K562 (cell line): ENCODE results near the gene MRI1. TPM values are rescaled to one million over a fixed set of nuclear protein-coding genes. Genes with fewer than 3 reads are reported as not detected.

Source experiments
- CBX3 ChIP-seq, 2 experiments: IDR thresholded peaks; 1 replicate in 1 of 2; 2 replicates in 1 of 2; pipeline ENCODE4 v1.6.1; 2012; ENCODE audit warnings: inconsistent platforms in 2 of 2, low read length in 2 of 2, borderline replicate concordance in 1 of 2, control low read depth in 1 of 2
- CUX1 ChIP-seq: fragments of 200-800 bp; sonication (Bioruptor generic); IDR thresholded peaks from 2 replicates; pipeline ENCODE4 v1.6.1; 2016; ENCODE audit warnings: missing genetic modification characterization, missing compliant biosample characterization
- ELK3 ChIP-seq: fragments of 450-650 bp; formaldehyde crosslinking; IDR thresholded peaks from 2 replicates; pipeline ENCODE4 v1.4.0; 2020; ENCODE audit warnings: mild to moderate bottlenecking
- ETV6 ChIP-seq, 3 experiments: fragments of 150-350 bp in 1 of 3; sonication (generic) in 1 of 3; formaldehyde crosslinking in 1 of 3; IDR thresholded peaks; 2 replicates each; pipeline versions ENCODE4 v1.6.1 to v1.8.0; 2014 to 2022; ENCODE audit warnings: borderline replicate concordance in 2 of 3, low read depth in 2 of 3, antibody characterized with exemption in 1 of 3, low read length in 1 of 3, mild to moderate bottlenecking in 1 of 3, missing genetic modification reagents in 1 of 3
- GTF2A2 ChIP-seq: IDR thresholded peaks from 2 replicates; pipeline ENCODE4 v1.6.1; 2016; ENCODE audit warnings: mild to moderate bottlenecking, missing genetic modification characterization, missing compliant biosample characterization
- NFYB ChIP-seq: IDR thresholded peaks from 2 replicates; pipeline ENCODE4 v1.6.1; 2011; ENCODE audit warnings: mild to moderate bottlenecking, moderate library complexity; ENCODE audit not compliant: insufficient read length; ENCODE audit errors: extremely low read depth
- PATZ1 ChIP-seq: fragments of 250-450 bp; sonication (Bioruptor Pico); IDR thresholded peaks from 2 replicates; pipeline ENCODE4 v1.5.0; 2020; ENCODE audit warnings: mild to moderate bottlenecking, borderline replicate concordance
- POLR2H ChIP-seq: IDR thresholded peaks from 2 replicates; pipeline ENCODE4 v1.6.1; 2016; ENCODE audit warnings: missing genetic modification characterization, low read depth, mild to moderate bottlenecking, control low read depth, missing compliant biosample characterization, moderate library complexity
- PURB ChIP-seq: sonication (generic); formaldehyde crosslinking; IDR thresholded peaks from 2 replicates; pipeline ENCODE4 v1.9.0; 2021; ENCODE audit warnings: low read depth, mild to moderate bottlenecking, missing genetic modification reagents
- RAD51 ChIP-seq: fragments of 450-650 bp; IDR thresholded peaks from 2 replicates; pipeline ENCODE4 v1.7.1; 2016; ENCODE audit warnings: low read depth, mild to moderate bottlenecking, borderline replicate concordance
- SUPT5H ChIP-seq: fragments of 450-650 bp; IDR thresholded peaks from 2 replicates; pipeline ENCODE4 v1.6.1; 2016
- TOE1 ChIP-seq, 2 experiments: fragments of 450-650 bp in 1 of 2; sonication (generic) in 1 of 2; formaldehyde crosslinking in 1 of 2; IDR thresholded peaks; 2 replicates each; pipeline versions ENCODE4 v1.7.1 to v1.8.0; 2016 to 2022; ENCODE audit warnings: borderline replicate concordance in 2 of 2, mild to moderate bottlenecking in 2 of 2, antibody characterized with exemption in 1 of 2, inconsistent platforms in 1 of 2, low read depth in 1 of 2, missing genetic modification reagents in 1 of 2, moderate library complexity in 1 of 2
- VEZF1 ChIP-seq: fragments of 200-800 bp; sonication (Bioruptor generic); IDR thresholded peaks from 2 replicates; pipeline ENCODE4 v1.6.1; 2017; ENCODE audit warnings: missing genetic modification characterization, missing compliant biosample characterization
- polyA plus RNA-seq, 8 experiments: library from polyadenylated mRNA; depleted of rRNA in 4 of 8; stranded (reverse) in 5 of 8; unstranded in 3 of 8; fragments of >200 nt; fragmentation: Nextera tagmentation in 2 of 8; fragmentation: Illumina TruSeq in 1 of 8; extraction: Ambion mirVana in 2 of 8; extraction: Trizol in 1 of 8; gene quantifications; 2 replicates each; pipeline versions ENCODE4 v1.2.1 to v1.2.3, GENCODE V29; 2011 to 2014; ENCODE audit warnings: inconsistent platforms in 1 of 8, missing spikeins in 1 of 8
- total RNA-seq, 7 experiments: library from RNA; depleted of rRNA in 6 of 7; stranded (reverse); fragments of >200 nt in 6 of 7; fragmentation: Illumina TruSeq in 2 of 7; extraction: Trizol in 2 of 7; gene quantifications; 2 replicates each; pipeline versions ENCODE4 v1.2.1 to v1.2.3, GENCODE V29; 2011 to 2021; ENCODE audit warnings: low replicate concordance in 1 of 7
- TF ChIP-seq, protein P1 (sequence below): sonication (generic); formaldehyde crosslinking; IDR thresholded peaks from 2 replicates; pipeline ENCODE4 v1.8.0; 2022; ENCODE audit warnings: missing genetic modification reagents, mild to moderate bottlenecking, borderline replicate concordance

The MRI1 gene
- total and polyA plus RNA-seq, 9 of the 15 experiments (the other 6 are each of a cell fraction or from before 2014, with no cell fraction given), result 5.5 to 57.4 (median 28.2) TPM

DNA sequence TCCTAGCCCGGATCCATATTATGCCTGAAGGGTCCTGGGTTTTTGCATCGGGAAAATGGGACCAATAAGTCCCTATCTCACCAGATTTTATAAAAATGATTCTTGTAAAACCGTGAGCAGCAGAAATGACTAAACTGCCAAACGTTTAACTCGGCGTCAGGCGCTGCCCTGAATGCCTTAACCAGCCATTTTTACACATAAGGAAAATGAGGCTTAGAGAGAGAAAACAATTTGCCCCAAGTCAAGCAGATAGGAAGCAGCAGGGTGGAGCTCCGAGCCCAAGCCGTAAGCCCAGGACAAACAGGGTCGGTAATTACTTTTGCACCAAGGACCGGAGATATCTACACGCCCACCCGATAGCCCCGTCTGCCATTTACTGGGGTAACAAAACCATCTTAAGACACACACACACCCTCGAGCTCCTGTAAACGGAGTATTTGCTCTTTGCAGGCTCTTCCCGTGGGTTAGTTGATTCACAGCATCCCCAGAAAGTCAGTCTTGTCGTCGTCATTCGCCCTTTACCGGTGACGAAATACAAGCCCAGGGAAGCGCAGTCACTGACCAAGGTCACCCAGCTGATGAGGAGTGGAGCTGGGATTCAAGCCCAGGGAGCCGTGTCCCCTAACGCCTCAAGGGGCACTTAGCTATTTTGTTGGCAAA, 16.0 kb upstream of the MRI1 start (continued):
- TF ChIP-seq NFYB (no peak), POLR2H (tag) (peak; percentile 24; the same call in 1 of the 2 replicates), CUX1 (CRISPR knock-in tag) (no peak), TOE1 (IDR thresholded peaks at IDR 0.05; ENCODE audit: borderline replicate concordance) (no peak), TOE1 (CRISPR knock-in tag; IDR thresholded peaks at IDR 0.05; ENCODE audit: borderline replicate concordance, low read depth) (no peak), GTF2A2 (tag) (no peak), ELK3 (CRISPR knock-in tag) (no peak), PURB (CRISPR knock-in tag) (no peak), ETV6 (IDR thresholded peaks at IDR 0.05; ENCODE audit: borderline replicate concordance in 1 of 2, low read depth in 2 of 2, low read length in 1 of 2) (no peak), ETV6 (CRISPR knock-in tag; IDR thresholded peaks at IDR 0.05; ENCODE audit: borderline replicate concordance) (no peak), SUPT5H (0 out of 2 replicates have a peak, but pooled peaks have one; percentile 6), VEZF1 (CRISPR knock-in tag) (no peak; the same call in 1 of the 2 replicates), CBX3 (IDR thresholded peaks at IDR 0.05; ENCODE audit: borderline replicate concordance in 1 of 2, low read length in 2 of 2) (no peak), RAD51 (no peak), PATZ1 (CRISPR knock-in tag) (no peak)
- TF ChIP-seq, protein P1, sequence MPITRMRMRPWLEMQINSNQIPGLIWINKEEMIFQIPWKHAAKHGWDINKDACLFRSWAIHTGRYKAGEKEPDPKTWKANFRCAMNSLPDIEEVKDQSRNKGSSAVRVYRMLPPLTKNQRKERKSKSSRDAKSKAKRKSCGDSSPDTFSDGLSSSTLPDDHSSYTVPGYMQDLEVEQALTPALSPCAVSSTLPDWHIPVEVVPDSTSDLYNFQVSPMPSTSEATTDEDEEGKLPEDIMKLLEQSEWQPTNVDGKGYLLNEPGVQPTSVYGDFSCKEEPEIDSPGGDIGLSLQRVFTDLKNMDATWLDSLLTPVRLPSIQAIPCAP (CRISPR knock-in tag), result no peak
